K562 (cell line): ENCODE data around the gene METRN. TPM values are rescaled to one million over a fixed set of nuclear protein-coding genes. Genes with fewer than 3 reads are reported as not detected.

ENCODE experiments used
- BACH1 ChIP-seq: fragments of 200-800 bp; sonication (Bioruptor generic); IDR thresholded peaks from 2 replicates; pipeline ENCODE4 v1.6.1; 2016; ENCODE audit warnings: missing genetic modification characterization, missing compliant biosample characterization
- ERF ChIP-seq: fragments of 450-650 bp; formaldehyde crosslinking; IDR thresholded peaks from 2 replicates; pipeline ENCODE4 v1.4.0; 2020; ENCODE audit warnings: mild to moderate bottlenecking, mixed read lengths
- HMGN3 ChIP-seq: IDR thresholded peaks from 2 replicates; pipeline ENCODE4 v1.6.1; 2011; ENCODE audit warnings: borderline replicate concordance, low read depth, mild to moderate bottlenecking, mixed read lengths, low read length; ENCODE audit not compliant: insufficient read length; ENCODE audit errors: extremely low read depth
- KLF1 ChIP-seq: fragments of 450-650 bp; IDR thresholded peaks from 2 replicates; pipeline ENCODE4 v1.6.1; 2016; ENCODE audit warnings: missing genetic modification characterization, missing compliant biosample characterization
- POLR2B ChIP-seq: fragments of 450-650 bp; IDR thresholded peaks from 2 replicates; pipeline ENCODE4 v1.6.1; 2018; ENCODE audit warnings: low read depth; ENCODE audit not compliant: partially characterized antibody
- SMARCA5 ChIP-seq: fragments of 450-650 bp; IDR thresholded peaks from 2 replicates; pipeline ENCODE4 v1.6.1; 2016
- SNRNP70 ChIP-seq: fragments of 200-400 bp; formaldehyde crosslinking; optimal IDR thresholded peaks from 2 replicates; pipeline ENCODE3; 2017; ENCODE audit warnings: low read depth, low read length
- SUPT5H ChIP-seq: fragments of 450-650 bp; IDR thresholded peaks from 2 replicates; pipeline ENCODE4 v1.6.1; 2016
- TEAD2 ChIP-seq: fragments of 450-650 bp; IDR thresholded peaks from 2 replicates; pipeline ENCODE4 v1.6.1; 2016; ENCODE audit warnings: missing genetic modification characterization, control low read depth, missing compliant biosample characterization
- ZKSCAN3 ChIP-seq: fragments of 250-450 bp; sonication (Bioruptor Pico); IDR thresholded peaks from 2 replicates; pipeline ENCODE4 v1.4.0; 2020
- ZNF354B ChIP-seq: fragments of 250-450 bp; sonication (Bioruptor Pico); IDR thresholded peaks from 2 replicates; pipeline ENCODE4 v1.4.0; 2020
- ZNF780A ChIP-seq: fragments of 250-450 bp; sonication (Bioruptor Pico); IDR thresholded peaks from 2 replicates; pipeline ENCODE4 v1.5.0; 2021; ENCODE audit warnings: mild to moderate bottlenecking
- polyA plus RNA-seq, 8 experiments: library from polyadenylated mRNA; depleted of rRNA in 4 of 8; stranded (reverse) in 5 of 8; unstranded in 3 of 8; fragments of >200 nt; fragmentation: Nextera tagmentation in 2 of 8; fragmentation: Illumina TruSeq in 1 of 8; extraction: Ambion mirVana in 2 of 8; extraction: Trizol in 1 of 8; gene quantifications; 2 replicates each; pipeline versions ENCODE4 v1.2.1 to v1.2.3, GENCODE V29; 2011 to 2014; ENCODE audit warnings: inconsistent platforms in 1 of 8, missing spikeins in 1 of 8
- total RNA-seq, 7 experiments: library from RNA; depleted of rRNA in 6 of 7; stranded (reverse); fragments of >200 nt in 6 of 7; fragmentation: Illumina TruSeq in 2 of 7; extraction: Trizol in 2 of 7; gene quantifications; 2 replicates each; pipeline versions ENCODE4 v1.2.1 to v1.2.3, GENCODE V29; 2011 to 2021; ENCODE audit warnings: low replicate concordance in 1 of 7
- TF ChIP-seq, protein P1 (sequence below): fragments of 450-650 bp; IDR thresholded peaks from 2 replicates; pipeline ENCODE4 v1.6.1; 2017; ENCODE audit warnings: antibody characterized with exemption, mild to moderate bottlenecking
- TF ChIP-seq, protein P2 (sequence below): fragments of 250-450 bp; sonication (Bioruptor Pico); IDR thresholded peaks from 2 replicates; pipeline ENCODE4 v1.5.0; 2021; ENCODE audit warnings: mild to moderate bottlenecking, borderline replicate concordance
- TF ChIP-seq, protein P3 (sequence below), 2 experiments: fragments of 450-650 bp; IDR thresholded peaks; 2 replicates each; pipeline ENCODE4 v1.6.1; 2018; ENCODE audit warnings: mild to moderate bottlenecking in 2 of 2, low read depth in 1 of 2; ENCODE audit not compliant: partially characterized antibody in 2 of 2
- TF ChIP-seq, protein P4 (sequence below): sonication (generic); formaldehyde crosslinking; IDR thresholded peaks from 2 replicates; pipeline ENCODE4 v1.8.1; 2023; ENCODE audit warnings: mild to moderate bottlenecking, missing genetic modification reagents

The METRN gene
- total and polyA plus RNA-seq, 9 of the 15 experiments (the other 6 are each of a cell fraction or from before 2014, with no cell fraction given), result 0.20 to 89.8 (median 15.4) TPM

DNA sequence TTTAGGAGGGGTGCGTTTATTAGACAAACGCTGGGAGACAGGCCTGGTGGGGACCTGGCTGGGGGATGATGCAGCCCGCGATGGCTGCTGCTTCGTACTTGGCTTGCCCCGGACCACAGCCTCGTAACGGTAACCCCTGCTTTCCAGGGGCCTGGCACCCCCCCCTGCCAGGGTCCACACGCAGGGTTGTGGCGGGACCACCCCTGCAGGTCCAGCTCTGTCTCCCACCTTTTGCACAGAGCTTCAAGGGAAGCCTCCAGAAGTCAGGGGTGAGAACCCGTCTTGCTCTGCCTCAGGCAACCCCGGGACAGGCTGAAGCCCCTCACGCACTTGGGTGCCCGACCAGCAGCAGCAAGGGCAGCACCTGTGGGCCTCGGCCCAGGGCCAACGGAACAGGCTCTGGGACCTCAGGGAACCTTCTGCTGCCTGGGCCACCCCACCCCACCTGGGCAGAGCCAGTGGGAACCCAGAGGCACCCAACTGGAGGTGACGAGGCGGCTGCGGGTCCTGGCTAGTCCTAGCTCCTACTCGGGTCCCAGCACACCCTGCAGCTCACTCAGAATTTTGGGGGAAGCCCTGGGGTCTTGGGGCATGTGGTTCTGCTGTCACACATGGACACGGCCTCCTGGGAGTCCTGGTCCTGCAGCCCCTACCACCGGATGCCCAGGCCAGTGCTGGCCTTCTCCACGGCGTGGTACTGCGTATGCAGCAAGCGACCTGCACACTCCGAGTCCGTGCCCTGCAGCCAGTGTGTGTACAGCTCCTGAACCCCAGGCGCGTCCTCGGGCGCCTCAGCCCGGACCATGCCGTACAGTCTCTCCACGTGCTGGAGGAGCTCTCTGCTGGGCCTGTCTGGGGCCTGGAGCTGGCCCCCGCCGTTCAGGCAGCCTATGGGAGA, 15.1 kb downstream of the METRN start (continued):
- TF ChIP-seq POLR2B (no peak), ZNF354B (CRISPR knock-in tag) (no peak), KLF1 (tag) (no peak), HMGN3 (no peak), SMARCA5 (no peak), ZNF780A (CRISPR knock-in tag) (no peak), ERF (CRISPR knock-in tag) (no peak), BACH1 (tag) (no peak), SNRNP70 (peak; percentile 2), ZKSCAN3 (CRISPR knock-in tag) (no peak), SUPT5H (peak; percentile 47; the same call in 1 of the 2 replicates), TEAD2 (tag) (no peak)
- TF ChIP-seq, protein P1, sequence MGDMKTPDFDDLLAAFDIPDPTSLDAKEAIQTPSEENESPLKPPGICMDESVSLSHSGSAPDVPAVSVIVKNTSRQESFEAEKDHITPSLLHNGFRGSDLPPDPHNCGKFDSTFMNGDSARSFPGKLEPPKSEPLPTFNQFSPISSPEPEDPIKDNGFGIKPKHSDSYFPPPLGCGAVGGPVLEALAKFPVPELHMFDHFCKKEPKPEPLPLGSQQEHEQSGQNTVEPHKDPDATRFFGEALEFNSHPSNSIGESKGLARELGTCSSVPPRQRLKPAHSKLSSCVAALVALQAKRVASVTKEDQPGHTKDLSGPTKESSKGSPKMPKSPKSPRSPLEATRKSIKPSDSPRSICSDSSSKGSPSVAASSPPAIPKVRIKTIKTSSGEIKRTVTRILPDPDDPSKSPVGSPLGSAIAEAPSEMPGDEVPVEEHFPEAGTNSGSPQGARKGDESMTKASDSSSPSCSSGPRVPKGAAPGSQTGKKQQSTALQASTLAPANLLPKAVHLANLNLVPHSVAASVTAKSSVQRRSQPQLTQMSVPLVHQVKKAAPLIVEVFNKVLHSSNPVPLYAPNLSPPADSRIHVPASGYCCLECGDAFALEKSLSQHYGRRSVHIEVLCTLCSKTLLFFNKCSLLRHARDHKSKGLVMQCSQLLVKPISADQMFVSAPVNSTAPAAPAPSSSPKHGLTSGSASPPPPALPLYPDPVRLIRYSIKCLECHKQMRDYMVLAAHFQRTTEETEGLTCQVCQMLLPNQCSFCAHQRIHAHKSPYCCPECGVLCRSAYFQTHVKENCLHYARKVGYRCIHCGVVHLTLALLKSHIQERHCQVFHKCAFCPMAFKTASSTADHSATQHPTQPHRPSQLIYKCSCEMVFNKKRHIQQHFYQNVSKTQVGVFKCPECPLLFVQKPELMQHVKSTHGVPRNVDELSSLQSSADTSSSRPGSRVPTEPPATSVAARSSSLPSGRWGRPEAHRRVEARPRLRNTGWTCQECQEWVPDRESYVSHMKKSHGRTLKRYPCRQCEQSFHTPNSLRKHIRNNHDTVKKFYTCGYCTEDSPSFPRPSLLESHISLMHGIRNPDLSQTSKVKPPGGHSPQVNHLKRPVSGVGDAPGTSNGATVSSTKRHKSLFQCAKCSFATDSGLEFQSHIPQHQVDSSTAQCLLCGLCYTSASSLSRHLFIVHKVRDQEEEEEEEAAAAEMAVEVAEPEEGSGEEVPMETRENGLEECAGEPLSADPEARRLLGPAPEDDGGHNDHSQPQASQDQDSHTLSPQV, result no peak
- TF ChIP-seq, protein P2, sequence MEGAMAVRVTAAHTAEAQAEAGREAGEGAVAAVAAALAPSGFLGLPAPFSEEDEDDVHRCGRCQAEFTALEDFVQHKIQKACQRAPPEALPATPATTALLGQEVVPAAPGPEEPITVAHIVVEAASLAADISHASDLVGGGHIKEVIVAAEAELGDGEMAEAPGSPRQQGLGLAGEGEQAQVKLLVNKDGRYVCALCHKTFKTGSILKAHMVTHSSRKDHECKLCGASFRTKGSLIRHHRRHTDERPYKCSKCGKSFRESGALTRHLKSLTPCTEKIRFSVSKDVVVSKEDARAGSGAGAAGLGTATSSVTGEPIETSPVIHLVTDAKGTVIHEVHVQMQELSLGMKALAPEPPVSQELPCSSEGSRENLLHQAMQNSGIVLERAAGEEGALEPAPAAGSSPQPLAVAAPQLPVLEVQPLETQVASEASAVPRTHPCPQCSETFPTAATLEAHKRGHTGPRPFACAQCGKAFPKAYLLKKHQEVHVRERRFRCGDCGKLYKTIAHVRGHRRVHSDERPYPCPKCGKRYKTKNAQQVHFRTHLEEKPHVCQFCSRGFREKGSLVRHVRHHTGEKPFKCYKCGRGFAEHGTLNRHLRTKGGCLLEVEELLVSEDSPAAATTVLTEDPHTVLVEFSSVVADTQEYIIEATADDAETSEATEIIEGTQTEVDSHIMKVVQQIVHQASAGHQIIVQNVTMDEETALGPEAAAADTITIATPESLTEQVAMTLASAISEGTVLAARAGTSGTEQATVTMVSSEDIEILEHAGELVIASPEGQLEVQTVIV, result no peak
- TF ChIP-seq, protein P3, sequence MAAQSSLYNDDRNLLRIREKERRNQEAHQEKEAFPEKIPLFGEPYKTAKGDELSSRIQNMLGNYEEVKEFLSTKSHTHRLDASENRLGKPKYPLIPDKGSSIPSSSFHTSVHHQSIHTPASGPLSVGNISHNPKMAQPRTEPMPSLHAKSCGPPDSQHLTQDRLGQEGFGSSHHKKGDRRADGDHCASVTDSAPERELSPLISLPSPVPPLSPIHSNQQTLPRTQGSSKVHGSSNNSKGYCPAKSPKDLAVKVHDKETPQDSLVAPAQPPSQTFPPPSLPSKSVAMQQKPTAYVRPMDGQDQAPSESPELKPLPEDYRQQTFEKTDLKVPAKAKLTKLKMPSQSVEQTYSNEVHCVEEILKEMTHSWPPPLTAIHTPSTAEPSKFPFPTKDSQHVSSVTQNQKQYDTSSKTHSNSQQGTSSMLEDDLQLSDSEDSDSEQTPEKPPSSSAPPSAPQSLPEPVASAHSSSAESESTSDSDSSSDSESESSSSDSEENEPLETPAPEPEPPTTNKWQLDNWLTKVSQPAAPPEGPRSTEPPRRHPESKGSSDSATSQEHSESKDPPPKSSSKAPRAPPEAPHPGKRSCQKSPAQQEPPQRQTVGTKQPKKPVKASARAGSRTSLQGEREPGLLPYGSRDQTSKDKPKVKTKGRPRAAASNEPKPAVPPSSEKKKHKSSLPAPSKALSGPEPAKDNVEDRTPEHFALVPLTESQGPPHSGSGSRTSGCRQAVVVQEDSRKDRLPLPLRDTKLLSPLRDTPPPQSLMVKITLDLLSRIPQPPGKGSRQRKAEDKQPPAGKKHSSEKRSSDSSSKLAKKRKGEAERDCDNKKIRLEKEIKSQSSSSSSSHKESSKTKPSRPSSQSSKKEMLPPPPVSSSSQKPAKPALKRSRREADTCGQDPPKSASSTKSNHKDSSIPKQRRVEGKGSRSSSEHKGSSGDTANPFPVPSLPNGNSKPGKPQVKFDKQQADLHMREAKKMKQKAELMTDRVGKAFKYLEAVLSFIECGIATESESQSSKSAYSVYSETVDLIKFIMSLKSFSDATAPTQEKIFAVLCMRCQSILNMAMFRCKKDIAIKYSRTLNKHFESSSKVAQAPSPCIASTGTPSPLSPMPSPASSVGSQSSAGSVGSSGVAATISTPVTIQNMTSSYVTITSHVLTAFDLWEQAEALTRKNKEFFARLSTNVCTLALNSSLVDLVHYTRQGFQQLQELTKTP (IDR thresholded peaks at IDR 0.05; ENCODE audit: low read depth in 1 of 2, partially characterized antibody in 2 of 2), result no peak
- TF ChIP-seq, protein P4, sequence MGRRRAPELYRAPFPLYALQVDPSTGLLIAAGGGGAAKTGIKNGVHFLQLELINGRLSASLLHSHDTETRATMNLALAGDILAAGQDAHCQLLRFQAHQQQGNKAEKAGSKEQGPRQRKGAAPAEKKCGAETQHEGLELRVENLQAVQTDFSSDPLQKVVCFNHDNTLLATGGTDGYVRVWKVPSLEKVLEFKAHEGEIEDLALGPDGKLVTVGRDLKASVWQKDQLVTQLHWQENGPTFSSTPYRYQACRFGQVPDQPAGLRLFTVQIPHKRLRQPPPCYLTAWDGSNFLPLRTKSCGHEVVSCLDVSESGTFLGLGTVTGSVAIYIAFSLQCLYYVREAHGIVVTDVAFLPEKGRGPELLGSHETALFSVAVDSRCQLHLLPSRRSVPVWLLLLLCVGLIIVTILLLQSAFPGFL (CRISPR knock-in tag), result no peak
